ENCODE data around the gene MADD.

The MADD gene

GRCh38 chr11:47269829-47270305 lies at the start of gene MADD:
TSS of gene MADD (plus strand) at chr11:47270133.
- H3K9me3 Mint-ChIP-seq = no peaks in the 10 kb centered on the region
- peak; percentile 80 for ATAC-seq (ENCODE audit: low read depth)
- peak within 1 kb of the TSS; percentile 87 for H3K4me3 Mint-ChIP-seq
- no peaks in the 10 kb centered on the region for H3K27me3 Mint-ChIP-seq
- peak within 1 kb of the TSS; percentile 92 for H3K27ac Mint-ChIP-seq
- peaks cover 36% of the 10 kb centered on the region for H3K4me1 Mint-ChIP-seq
- DNase-seq (ENCODE audit: low spot score in 2 of 2) = peak in 1 of 2 donors; percentile 92
- H3K36me3 Mint-ChIP-seq = peaks cover 6% of the 10 kb centered on the region

- Mint-ChIP-seq H3K4me3 (no peak overlapping the region), H3K9me3 (no peaks in the 10 kb centered on the region), H3K27me3 (no peaks in the 10 kb centered on the region), H3K36me3 (peaks cover 11% of the 10 kb centered on the region), H3K4me1 (peaks cover 20% of the 10 kb centered on the region), H3K27ac (peak overlapping the region; percentile 15)
- no peak for DNase-seq (ENCODE audit: low spot score in 2 of 2)
- no peak for ATAC-seq (ENCODE audit: low read depth)
Observed at GRCh38 chr11:47220401-47220821, 49.5 kb upstream of the MADD start.

DNA sequence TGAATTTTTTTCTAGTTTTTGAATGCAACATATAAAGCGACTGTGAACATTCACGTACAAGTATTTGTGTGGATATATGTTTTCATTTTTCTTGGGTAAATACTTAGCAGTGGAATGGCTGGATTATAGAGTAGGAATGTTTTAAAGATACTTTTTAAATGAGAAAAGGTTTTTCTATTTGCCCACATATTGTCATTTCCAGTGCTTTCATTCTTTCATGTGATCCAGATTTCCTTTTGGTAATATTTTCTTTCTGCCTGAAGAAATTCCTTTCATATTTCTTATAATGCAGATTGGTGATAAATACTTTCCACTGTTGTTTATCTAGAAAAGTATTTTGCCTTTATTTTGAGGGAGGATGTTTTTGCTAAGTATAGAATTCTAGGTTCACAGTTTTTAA lies 47.2 kb upstream of the MADD start:
- ATAC-seq (ENCODE audit: low read depth) (no peak), DNase-seq (ENCODE audit: low spot score in 2 of 2) (no peak)
- Mint-ChIP-seq H3K27ac (no peak overlapping the region), H3K36me3 (peaks cover 13% of the 10 kb centered on the region), H3K9me3 (no peaks in the 10 kb centered on the region), H3K27me3 (no peaks in the 10 kb centered on the region), H3K4me3 (no peak overlapping the region), H3K4me1 (peaks cover 13% of the 10 kb centered on the region)

- H3K27ac Mint-ChIP-seq = no peak overlapping the region
- DNase-seq (ENCODE audit: low spot score in 2 of 2) (no peak), ATAC-seq (ENCODE audit: low read depth) (peak; percentile 70)
- peaks cover 14% of the 10 kb centered on the region for H3K36me3 Mint-ChIP-seq
- peaks cover 5% of the 10 kb centered on the region for H3K4me1 Mint-ChIP-seq
- no peaks in the 10 kb centered on the region for H3K27me3 Mint-ChIP-seq
- H3K4me3 Mint-ChIP-seq = no peak overlapping the region
- H3K9me3 Mint-ChIP-seq = no peaks in the 10 kb centered on the region
Observed at GRCh38 chr11:47225552-47226400, 44.2 kb upstream of the MADD start.

- no peak for ATAC-seq (ENCODE audit: low read depth)
- H3K4me3 Mint-ChIP-seq = no peak overlapping the region
- H3K4me1 Mint-ChIP-seq = peaks cover 5% of the 10 kb centered on the region
- no peak for DNase-seq (ENCODE audit: low spot score in 2 of 2)
- peaks cover 14% of the 10 kb centered on the region for H3K36me3 Mint-ChIP-seq
- H3K27ac Mint-ChIP-seq = no peak overlapping the region
- H3K27me3 Mint-ChIP-seq = no peaks in the 10 kb centered on the region
- no peaks in the 10 kb centered on the region for H3K9me3 Mint-ChIP-seq
Observed at GRCh38 chr11:47229161-47229560, 40.8 kb upstream of the MADD start.

DNA sequence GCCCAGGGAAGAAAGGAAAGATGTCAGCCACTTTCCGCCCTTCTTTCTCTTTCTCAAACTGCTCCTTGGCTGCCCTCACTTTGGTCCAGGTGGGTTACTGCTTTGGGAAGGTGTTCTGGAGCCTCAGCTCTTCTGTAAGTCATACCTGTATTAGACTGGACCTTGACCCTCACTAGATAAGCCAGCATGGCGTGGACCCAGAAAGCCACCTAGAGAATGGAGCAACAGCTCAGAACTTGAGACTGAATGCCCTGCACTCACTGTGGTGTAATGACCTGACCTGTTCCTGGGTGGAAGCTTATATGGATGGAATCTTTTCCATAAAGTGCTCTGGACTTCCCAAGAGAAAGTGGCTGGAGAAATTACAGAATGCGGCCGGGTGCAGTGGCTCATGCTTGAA lies 36.9 kb upstream of the MADD start:
- H3K27me3 Mint-ChIP-seq = no peaks in the 10 kb centered on the region
- no peaks in the 10 kb centered on the region for H3K9me3 Mint-ChIP-seq
- H3K4me1 Mint-ChIP-seq = no peaks in the 10 kb centered on the region
- H3K4me3 Mint-ChIP-seq = no peak overlapping the region
- H3K36me3 Mint-ChIP-seq = peaks cover 16% of the 10 kb centered on the region
- ATAC-seq (ENCODE audit: low read depth) = no peak
- no peak for DNase-seq (ENCODE audit: low spot score in 2 of 2)
- H3K27ac Mint-ChIP-seq = no peak overlapping the region

- no peak overlapping the region for H3K27ac Mint-ChIP-seq
- H3K4me3 Mint-ChIP-seq = no peak overlapping the region
- no peaks in the 10 kb centered on the region for H3K9me3 Mint-ChIP-seq
- no peaks in the 10 kb centered on the region for H3K27me3 Mint-ChIP-seq
- ATAC-seq (ENCODE audit: low read depth) (no peak), DNase-seq (ENCODE audit: low spot score in 2 of 2) (no peak)
- H3K4me1 Mint-ChIP-seq = no peaks in the 10 kb centered on the region
- peaks cover 14% of the 10 kb centered on the region for H3K36me3 Mint-ChIP-seq
Observed at GRCh38 chr11:47233989-47234668, 35.8 kb upstream of the MADD start.

GRCh38 chr11:47234669-47235100 lies 35.2 kb upstream of the MADD start:
- Mint-ChIP-seq H3K36me3 (peaks cover 15% of the 10 kb centered on the region), H3K27ac (peak overlapping the region; percentile 47), H3K9me3 (no peaks in the 10 kb centered on the region), H3K4me3 (no peak overlapping the region), H3K4me1 (no peaks in the 10 kb centered on the region), H3K27me3 (no peaks in the 10 kb centered on the region)
- DNase-seq (ENCODE audit: low spot score in 2 of 2) = no peak
- ATAC-seq (ENCODE audit: low read depth) = no peak

- Mint-ChIP-seq H3K4me3 (no peak overlapping the region), H3K27me3 (no peaks in the 10 kb centered on the region), H3K36me3 (peaks cover 17% of the 10 kb centered on the region), H3K27ac (peak overlapping the region; percentile 47), H3K4me1 (no peaks in the 10 kb centered on the region), H3K9me3 (no peaks in the 10 kb centered on the region)
- no peak for ATAC-seq (ENCODE audit: low read depth)
- no peak for DNase-seq (ENCODE audit: low spot score in 2 of 2)
Observed at GRCh38 chr11:47235163-47235562, 34.8 kb upstream of the MADD start.

DNA sequence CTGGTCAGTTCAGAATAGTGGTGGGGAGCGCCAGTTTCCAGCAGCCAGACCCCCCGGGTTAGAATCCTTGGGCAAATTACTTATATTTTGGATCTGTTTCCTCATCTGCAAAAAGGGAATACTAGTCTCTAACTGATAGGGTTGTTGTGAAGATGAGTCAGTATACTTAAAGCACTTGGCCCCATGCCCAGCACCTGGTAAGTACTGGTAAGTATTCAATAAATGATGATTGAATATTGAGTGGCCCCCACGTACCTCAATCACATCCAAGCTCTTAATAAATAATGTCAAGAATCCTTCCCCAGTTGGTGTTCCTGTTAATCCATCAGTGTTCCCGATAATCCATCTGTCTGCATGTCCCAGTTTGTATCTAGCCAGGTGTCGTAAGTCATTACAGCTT lies 33.5 kb upstream of the MADD start:
- DNase-seq (ENCODE audit: low spot score in 2 of 2) = no peak
- H3K4me1 Mint-ChIP-seq = no peaks in the 10 kb centered on the region
- H3K27ac Mint-ChIP-seq = no peak overlapping the region
- ATAC-seq (ENCODE audit: low read depth) = no peak
- no peaks in the 10 kb centered on the region for H3K9me3 Mint-ChIP-seq
- peaks cover 20% of the 10 kb centered on the region for H3K36me3 Mint-ChIP-seq
- no peak overlapping the region for H3K4me3 Mint-ChIP-seq
- no peaks in the 10 kb centered on the region for H3K27me3 Mint-ChIP-seq

DNA sequence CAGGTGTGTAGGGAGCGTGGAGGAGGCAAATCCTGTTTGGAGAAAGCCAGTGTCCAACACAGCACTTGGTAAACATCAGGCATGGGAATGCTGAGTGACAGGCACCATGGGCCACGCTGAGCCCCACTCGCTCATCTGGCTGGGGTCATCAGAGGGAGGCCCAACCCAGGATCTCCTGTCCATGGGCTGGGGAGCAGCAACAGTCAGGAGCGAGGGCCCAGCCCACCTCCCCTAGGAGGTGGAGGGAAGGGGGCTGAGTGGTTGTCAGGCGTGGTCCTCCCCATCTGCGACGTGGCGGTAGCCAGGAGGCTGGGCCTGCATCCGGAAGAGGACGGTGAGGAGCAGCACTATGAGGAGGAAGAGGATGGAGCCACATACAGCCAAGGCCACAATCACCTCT lies 30.1 kb upstream of the MADD start:
- Mint-ChIP-seq H3K4me1 (no peaks in the 10 kb centered on the region), H3K27ac (no peak overlapping the region), H3K27me3 (no peaks in the 10 kb centered on the region), H3K4me3 (no peak overlapping the region), H3K36me3 (peaks cover 29% of the 10 kb centered on the region), H3K9me3 (no peaks in the 10 kb centered on the region)
- no peak for DNase-seq (ENCODE audit: low spot score in 2 of 2)
- no peak for ATAC-seq (ENCODE audit: low read depth)

- ATAC-seq (ENCODE audit: low read depth) = no peak
- Mint-ChIP-seq H3K4me3 (no peak overlapping the region), H3K27me3 (no peaks in the 10 kb centered on the region), H3K36me3 (peaks cover 26% of the 10 kb centered on the region), H3K27ac (peak overlapping the region; percentile 9), H3K4me1 (no peaks in the 10 kb centered on the region), H3K9me3 (no peaks in the 10 kb centered on the region)
- no peak for DNase-seq (ENCODE audit: low spot score in 2 of 2)
Observed at GRCh38 chr11:47241841-47242301, 28.1 kb upstream of the MADD start.

GRCh38 chr11:47242596-47243192 lies 27.2 kb upstream of the MADD start:
- Mint-ChIP-seq H3K4me3 (no peak overlapping the region), H3K27ac (no peak overlapping the region), H3K36me3 (peaks cover 24% of the 10 kb centered on the region), H3K27me3 (no peaks in the 10 kb centered on the region), H3K9me3 (no peaks in the 10 kb centered on the region), H3K4me1 (no peaks in the 10 kb centered on the region)
- ATAC-seq (ENCODE audit: low read depth) (no peak), DNase-seq (ENCODE audit: low spot score in 2 of 2) (no peak)

DNA sequence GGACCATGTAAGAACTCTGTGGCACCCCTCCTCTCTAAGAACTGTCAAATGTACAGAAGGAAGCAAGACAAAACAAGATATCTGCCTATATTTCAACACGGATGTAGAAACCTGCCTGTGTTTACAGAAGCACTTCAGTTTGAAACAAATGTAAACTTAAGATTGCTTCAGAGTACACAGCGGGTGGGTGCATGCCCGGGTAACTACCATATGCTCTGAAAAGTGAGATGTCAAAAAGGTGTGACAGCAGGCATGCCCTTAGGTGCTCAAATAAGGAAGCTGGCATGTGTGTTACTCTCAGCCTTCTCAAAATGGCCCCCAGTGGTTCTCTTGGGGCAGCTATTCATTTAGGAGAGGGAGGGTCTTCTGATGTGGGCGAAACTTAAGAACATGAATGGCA lies 26.5 kb upstream of the MADD start:
- DNase-seq (ENCODE audit: low spot score in 2 of 2) = no peak
- H3K36me3 Mint-ChIP-seq = peaks cover 24% of the 10 kb centered on the region
- ATAC-seq (ENCODE audit: low read depth) = no peak
- no peak overlapping the region for H3K4me3 Mint-ChIP-seq
- H3K9me3 Mint-ChIP-seq = no peaks in the 10 kb centered on the region
- H3K4me1 Mint-ChIP-seq = peaks cover 4% of the 10 kb centered on the region
- H3K27me3 Mint-ChIP-seq = no peaks in the 10 kb centered on the region
- no peak overlapping the region for H3K27ac Mint-ChIP-seq

Measured in memory B cell (primary cell).